ENCODE results near the gene KCNF1.

Gene KCNF1

GRCh38 chr2:10905006-10905861 lies 6.5 kb upstream of the KCNF1 start:
- DNase-seq = no peak

DNA sequence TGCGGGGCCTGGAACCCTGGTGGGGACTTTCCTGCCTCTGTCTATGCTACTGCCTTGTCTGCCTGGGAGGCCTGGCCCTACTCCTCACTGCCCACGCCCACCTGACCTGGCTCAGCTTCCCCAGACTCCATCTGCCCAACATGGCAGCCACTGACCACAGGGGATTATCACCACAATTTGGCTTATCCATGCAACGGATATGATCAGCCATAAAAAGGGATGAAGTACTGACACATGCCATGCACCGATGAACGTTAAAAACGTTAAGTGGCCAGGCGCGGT lies 5.9 kb upstream of the KCNF1 start:
- no peak for DNase-seq

- DNase-seq = peak; percentile 78
Observed at GRCh38 chr2:10906926-10907625, 4.7 kb upstream of the KCNF1 start.

GRCh38 chr2:10908195-10908594 lies 3.5 kb upstream of the KCNF1 start:
- no peak for DNase-seq

GRCh38 chr2:10909050-10909995 lies 2.4 kb upstream of the KCNF1 start:
- DNase-seq = peak; percentile 48

DNA sequence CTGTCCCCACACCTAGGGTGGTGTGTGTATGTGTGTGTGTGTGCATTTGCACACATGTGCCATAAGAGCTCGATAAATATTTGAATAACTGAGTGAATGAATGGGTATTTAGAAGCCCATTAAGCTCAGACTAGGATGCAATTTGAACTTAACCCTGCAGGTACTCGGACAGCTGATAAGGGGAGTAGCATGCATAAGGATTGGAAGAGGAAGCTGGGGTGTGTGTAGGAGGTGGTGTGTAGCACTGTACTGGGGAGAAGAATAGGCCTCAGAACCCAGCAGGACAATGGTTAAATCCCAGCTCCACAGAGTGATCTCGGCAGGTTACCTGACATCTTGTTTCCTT lies 1.8 kb upstream of the KCNF1 start:
- peak; percentile 44 for DNase-seq

DNA sequence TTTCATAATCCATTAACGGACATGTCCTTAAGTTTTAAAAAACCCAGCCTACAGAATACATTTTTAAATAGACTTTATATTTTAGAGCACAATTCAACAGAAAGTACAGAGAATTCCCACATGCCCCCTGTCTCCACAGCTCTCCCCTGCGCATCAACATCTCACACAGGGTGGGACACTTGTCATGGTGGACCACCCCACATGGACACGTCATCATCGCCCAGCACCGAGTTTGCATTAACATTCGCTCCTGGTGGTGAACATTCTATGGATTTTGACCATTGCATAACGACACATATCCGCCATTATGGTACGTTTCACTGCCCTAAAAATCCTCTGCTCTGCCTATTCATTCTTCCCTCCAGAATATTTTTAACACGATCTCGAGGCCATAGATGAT lies 1.1 kb upstream of the KCNF1 start:
- DNase-seq = no peak

- DNase-seq = peak; percentile 58
Observed at GRCh38 chr2:10912076-10912731, 470 bp downstream of the KCNF1 start.

DNA sequence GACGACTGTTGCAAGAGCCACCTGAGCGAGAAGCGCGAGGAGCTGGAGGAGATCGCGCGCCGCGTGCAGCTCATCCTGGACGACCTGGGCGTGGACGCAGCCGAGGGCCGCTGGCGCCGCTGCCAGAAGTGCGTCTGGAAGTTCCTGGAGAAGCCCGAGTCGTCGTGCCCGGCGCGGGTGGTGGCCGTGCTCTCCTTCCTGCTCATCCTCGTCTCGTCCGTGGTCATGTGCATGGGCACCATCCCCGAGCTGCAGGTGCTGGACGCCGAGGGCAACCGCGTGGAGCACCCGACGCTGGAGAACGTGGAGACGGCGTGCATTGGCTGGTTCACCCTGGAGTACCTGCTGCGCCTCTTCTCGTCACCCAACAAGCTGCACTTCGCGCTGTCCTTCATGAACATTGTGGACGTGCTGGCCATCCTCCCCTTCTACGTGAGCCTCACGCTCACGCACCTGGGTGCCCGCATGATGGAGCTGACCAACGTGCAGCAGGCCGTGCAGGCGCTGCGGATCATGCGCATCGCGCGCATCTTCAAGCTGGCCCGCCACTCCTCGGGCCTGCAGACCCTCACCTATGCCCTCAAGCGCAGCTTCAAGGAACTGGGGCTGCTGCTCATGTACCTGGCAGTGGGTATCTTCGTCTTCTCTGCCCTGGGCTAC lies 1.2 kb downstream of the KCNF1 start:
- DNase-seq = peak; percentile 57

DNA sequence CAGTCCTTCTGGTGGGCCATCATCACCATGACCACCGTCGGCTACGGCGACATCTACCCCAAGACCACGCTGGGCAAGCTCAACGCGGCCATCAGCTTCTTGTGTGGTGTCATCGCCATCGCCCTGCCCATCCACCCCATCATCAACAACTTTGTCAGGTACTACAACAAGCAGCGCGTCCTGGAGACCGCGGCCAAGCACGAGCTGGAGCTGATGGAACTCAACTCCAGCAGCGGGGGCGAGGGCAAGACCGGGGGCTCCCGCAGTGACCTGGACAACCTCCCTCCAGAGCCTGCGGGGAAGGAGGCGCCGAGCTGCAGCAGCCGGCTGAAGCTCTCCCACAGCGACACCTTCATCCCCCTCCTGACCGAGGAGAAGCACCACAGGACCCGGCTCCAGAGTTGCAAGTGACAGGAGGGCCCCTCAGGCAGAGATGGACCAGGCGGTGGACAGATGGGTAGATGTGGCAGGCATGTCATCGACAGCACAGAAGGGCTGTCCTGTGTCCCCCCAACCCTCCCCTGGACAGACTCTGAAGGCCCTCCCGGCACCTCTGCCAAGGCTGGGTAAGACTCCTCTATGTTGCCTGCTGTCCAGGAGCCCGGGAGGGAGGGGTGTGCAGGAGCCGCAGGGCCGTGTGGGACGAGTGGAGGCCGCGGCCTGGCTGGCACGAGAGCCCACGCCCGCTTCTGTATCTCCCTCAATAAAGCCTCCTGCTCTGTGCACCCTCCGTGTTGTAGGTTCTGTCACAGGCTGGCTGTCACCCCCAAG lies 2.0 kb downstream of the KCNF1 start:
- DNase-seq = no peak

DNA sequence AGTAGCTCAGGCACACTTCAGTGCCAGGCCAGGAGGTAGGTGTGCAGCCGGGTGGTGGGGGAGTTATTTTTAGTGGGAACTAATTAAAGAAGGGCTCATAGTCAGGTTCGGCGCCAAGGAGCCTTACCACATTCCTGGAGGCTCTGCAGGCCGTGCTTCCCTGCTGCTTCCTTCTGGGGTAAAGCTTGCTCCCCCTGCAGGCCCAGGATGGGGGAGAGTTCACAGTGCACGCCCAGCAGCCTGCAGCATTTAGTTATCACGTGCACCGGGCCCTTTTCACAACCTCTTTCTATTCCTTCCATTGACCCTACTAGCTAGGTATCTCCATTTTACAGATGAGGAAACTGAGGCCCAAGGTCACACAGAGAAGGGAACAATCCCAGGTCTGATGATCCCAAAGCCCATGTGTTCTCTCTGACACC lies 2.5 kb downstream of the KCNF1 start:
- DNase-seq = no peak

GRCh38 chr2:10915236-10915635 lies 3.5 kb downstream of the KCNF1 start:
- DNase-seq = no peak

DNA sequence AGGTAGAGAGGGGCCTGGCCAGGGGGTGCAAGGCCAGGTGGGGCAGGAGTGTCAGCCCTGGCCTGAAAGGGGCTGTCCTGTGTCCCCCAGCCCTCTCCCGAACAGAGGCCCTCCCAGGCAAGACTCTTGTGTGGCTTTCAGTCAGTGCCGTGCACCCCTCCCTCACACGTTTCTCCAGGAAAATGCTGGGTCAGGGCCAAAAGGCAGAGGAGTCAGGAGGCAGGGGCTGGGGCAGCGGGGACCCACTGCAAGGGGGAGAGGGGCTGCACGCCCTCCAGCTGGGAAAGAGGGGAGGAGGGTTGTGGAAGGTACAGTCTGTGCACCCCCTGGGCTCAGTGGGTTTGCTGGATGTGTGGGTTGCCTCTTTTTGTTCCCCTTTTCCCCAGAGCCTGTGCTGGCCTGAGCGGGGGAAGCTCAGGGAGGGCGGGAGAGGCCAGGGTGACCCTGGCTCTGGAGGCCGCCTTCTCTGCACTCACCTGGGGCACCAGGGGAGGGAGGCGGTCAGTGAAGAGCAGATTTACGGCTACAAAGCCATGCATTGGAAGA lies 4.1 kb downstream of the KCNF1 start:
- DNase-seq = no peak

DNA sequence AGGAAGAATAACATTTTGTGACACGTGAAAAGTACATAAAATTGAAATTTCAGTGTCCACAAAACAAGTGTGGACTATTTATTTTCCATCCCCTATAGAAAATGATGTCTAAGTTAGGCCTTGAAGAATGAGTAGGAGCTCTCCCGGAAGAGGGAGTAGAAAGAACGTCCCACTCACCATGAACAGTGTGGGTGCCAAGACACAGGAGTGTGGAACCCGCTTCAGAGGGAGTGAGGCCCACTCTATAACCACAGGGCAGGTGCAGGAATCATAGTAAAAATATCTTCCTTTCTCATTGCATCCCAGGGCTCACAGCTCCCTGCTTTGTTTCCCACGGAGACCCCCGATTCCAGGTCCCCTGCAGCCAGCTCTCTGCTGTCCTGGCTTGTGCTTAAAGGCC lies 5.2 kb downstream of the KCNF1 start:
- no peak for DNase-seq

GRCh38 chr2:10917927-10918326 lies 6.2 kb downstream of the KCNF1 start:
- no peak for DNase-seq

DNA sequence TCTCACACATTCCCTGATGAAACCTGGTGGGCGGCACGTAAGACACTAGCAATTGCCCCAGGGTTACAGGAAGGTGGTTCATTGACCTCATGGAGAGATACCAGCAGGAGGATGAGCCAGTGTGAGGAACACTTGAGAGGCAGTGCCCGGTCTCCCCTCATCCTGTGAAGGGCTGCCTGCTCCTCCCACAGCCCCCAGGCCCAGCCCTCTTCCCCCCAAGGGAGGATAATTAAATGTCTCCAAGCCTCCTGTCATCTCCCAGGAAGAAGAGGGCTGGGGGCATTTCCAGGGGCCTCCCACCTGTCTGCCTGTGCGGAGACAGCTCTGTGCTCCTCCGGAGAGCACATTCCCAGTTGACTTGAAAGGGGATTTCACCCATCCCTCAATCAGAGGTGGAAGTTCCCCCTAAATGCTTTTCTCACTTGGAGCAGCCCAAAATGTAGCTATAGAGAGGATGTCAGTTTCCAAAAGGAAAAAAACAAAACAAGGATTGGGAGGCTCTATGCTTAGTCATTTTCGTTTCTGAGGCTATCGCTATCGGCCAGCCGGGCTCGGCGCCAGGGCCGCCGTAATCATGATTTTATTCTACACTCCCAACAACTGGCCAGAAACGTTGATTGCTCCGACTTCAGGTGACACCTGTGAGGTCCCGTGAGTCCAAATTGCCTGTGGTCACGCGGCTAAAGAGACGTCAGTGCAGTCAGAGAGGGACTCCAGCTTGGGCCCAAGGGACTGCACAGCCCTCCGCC lies 7.1 kb downstream of the KCNF1 start:
- DNase-seq = peak; percentile 22

DNA sequence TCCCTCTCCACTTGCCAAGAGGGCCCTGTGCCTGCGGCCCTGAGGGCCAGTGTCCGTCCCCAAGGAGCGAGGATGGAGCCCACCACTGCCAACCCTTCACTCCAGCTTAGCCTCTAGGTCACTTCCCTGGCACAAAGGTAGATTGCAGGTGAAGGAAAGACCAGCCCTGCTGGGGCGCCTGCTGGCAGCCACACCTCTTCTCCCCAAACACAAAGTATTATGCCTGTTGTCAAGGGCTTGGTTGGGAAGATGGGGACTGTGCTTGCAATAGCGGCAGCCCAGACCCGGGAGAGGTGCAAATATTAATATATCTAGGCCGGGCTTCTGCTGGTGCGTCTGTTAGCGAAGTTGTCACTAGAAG lies 7.7 kb downstream of the KCNF1 start:
- no peak for DNase-seq

GRCh38 chr2:10919771-10920621 lies 8.3 kb downstream of the KCNF1 start:
- peak; percentile 84 for DNase-seq

DNA sequence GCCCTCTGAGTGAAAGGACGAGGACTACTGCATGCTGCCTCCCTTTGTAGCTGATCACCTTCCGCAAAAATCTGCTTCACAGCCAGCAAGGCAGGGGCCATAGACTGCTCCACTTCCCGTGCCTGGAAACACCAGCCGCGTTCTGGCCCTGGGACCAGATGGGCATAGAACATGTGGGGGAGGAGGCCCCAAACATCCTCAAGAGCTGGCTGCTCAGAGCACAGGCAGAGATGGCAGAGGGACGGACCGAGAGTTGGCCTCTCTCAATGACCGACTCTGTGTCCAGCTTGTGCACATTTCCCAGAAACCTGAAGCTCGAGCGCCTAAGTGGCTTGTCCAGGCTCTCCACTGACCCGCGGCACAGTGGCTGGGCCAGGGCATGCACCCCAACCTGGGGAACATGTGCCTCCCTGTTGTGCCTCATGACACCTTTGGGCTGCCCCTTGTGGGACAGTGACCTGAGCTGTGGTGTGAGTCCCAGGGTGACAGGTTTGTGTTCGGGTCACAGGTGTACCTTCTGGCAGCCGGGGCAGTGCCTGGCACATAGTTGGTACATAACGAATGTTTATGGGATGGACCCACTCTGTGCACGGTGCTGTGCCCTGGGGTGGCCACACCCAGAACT lies 9.1 kb downstream of the KCNF1 start:
- no peak for DNase-seq
